ENCODE data around the gene ZNF175. TPM values are rescaled to one million over a fixed set of nuclear protein-coding genes. Genes with fewer than 3 reads are reported as not detected.

Gene ZNF175
- total RNA-seq (2022; extraction: Qiagen RNA extraction; ENCODE audit: low read depth) = 3.7 to 5.9 TPM (median 4.2 TPM) in 5 replicates

DNA sequence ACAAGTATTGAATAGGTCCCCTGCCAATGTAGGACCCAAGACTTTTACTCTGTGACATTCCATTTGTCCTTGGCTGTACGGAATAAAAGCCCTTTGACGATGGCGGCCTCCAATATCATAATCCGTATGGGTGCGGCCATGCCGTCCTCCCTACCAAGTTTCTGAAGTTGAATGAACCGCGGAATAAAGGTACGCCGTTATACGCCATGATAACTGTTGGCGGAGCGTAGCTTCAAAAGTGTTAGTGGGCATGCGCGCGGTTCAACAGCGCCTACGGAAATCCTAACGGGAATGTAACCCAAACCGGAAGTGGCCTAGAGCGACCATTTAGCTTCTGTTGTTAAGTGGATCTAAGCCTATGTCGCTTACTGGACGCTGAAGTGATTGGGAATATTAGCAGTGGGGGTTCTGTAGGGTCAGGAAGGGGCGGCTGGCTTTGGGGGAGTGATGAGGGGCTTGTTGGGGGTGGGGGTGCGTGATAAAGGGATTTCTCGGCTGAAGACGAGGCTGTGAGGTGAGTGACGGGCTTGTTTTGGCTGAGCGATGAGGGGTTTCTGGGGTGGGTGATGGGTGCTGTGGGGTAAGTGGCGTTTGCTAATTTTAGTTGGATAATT, at the start of gene ZNF175:
ZNF175 (plus strand) TSS at position 322 of the 614 bp plus-strand sequence. CDS start 2,047 bp downstream, outside the sequence.

DNA sequence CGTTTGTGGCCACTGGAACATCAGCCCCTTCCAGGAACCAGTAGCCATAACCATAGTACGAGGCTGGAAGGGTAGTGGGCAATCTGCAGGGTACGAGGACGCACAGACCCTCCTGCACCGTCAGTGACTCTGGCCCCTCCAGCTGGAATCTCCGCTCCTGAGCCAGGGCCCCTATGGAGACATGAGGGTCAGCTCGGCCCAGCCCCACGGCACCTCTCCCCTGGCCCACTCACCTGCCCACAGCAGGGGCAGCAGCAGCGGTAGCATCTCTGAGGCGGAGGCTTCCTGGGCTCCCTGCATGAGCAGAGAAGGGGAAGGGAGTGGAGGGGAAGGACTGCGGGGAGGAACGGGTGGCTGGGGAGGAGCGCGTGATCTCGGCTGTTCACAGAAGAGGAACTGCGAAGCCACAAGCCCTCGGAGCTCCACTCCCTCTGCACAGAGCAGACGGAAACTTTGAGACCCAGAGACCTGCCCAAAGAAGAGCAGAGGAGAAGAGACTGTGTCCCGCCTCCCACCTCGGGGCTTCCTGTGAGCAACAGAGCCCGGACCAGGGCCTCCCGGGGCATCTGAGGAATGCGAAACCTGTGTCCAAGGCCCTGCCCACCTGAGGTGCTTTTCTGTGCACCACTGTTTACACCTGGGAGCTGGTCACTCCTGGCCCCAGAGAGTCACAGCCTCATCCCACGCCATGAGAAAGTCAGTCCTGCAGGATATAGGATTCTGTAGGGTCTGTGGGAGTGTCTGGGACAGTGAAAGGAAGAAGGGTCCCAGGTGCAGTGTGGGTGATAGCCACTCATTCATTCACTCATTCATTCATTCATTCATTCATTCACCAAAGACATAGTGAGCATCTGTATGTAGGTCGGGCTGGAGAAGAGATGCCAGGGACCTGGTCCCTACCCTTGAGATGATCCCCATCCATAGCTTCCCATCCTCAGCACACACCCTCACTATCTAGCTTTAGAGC, 39.5 kb upstream of the ZNF175 start, which contains the start of gene SIGLEC6:
SIGLEC6 (minus strand) TSS at position 322 of the 967 bp plus-strand sequence; CDS start at position 300, 22 bp downstream.

DNA sequence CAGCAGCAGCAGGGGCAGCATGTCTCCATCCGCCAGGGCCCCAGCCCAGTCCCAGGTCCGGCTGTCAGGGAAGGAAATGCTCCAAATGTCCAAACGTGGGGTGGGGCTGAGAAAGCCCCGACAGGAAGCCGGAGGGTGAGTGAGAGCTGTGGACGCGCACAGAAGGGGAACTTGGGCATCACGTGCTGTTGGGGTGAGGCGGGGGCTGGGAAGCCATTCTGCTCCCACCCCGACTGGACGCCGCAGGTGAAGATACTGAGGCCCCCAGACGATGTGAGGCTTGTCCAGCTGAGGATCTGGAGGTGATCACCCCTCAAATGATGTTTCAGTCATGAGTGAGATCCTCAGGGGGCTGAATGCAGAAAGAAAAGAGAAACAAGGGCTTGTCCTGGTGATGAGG, 59.2 kb downstream of the ZNF175 start, which contains the start of gene SIGLEC5:
SIGLEC5 (minus strand) TSS at position 87 of the 400 bp plus-strand sequence; CDS start at position 21, 66 bp downstream.

Other genes starting within 250 kb of the ZNF175 start
- gene VSIG10L, start 229.1 kb upstream of the ZNF175 start, total RNA-seq (2022; extraction: Qiagen RNA extraction; ENCODE audit: low read depth) = 6.6 to 11.1 TPM (median 9.1 TPM) in 5 replicates
- 180 to 255 TPM (median 204 TPM) in 5 replicates for gene ETFB, start 204.9 kb upstream of the ZNF175 start, total RNA-seq (2022; extraction: Qiagen RNA extraction; ENCODE audit: low read depth)
- 5.1 to 9.3 TPM (median 7.5 TPM) in 5 replicates for gene CLDND2, start 202.3 kb upstream of the ZNF175 start, total RNA-seq (2022; extraction: Qiagen RNA extraction; ENCODE audit: low read depth)
- not detected in 5 replicates for gene NKG7, start 198.6 kb upstream of the ZNF175 start, total RNA-seq (2022; extraction: Qiagen RNA extraction; ENCODE audit: low read depth)
- not detected in 5 replicates for gene LIM2, start 183.3 kb upstream of the ZNF175 start, total RNA-seq (2022; extraction: Qiagen RNA extraction; ENCODE audit: low read depth)
- gene C19orf84, start 180.7 kb upstream of the ZNF175 start, total RNA-seq (2022; extraction: Qiagen RNA extraction; ENCODE audit: low read depth) = not detected in 5 replicates
- gene SIGLEC10, start 153.6 kb upstream of the ZNF175 start, total RNA-seq (2022; extraction: Qiagen RNA extraction; ENCODE audit: low read depth) = 0.05 TPM in 1 of 5 replicates, not detected in the others
- gene SIGLEC8, start 112.8 kb upstream of the ZNF175 start, total RNA-seq (2022; extraction: Qiagen RNA extraction; ENCODE audit: low read depth) = not detected in 5 replicates
- gene CEACAM18, start 92.7 kb upstream of the ZNF175 start, total RNA-seq (2022; extraction: Qiagen RNA extraction; ENCODE audit: low read depth) = not detected in 5 replicates
- gene SIGLEC12, start 69.5 kb upstream of the ZNF175 start, total RNA-seq (2022; extraction: Qiagen RNA extraction; ENCODE audit: low read depth) = not detected in 5 replicates
- gene SIGLEC6, start 39.6 kb upstream of the ZNF175 start, total RNA-seq (2022; extraction: Qiagen RNA extraction; ENCODE audit: low read depth) = not detected in 5 replicates
- not detected in 5 replicates for gene SIGLEC5, start 59.1 kb downstream of the ZNF175 start, total RNA-seq (2022; extraction: Qiagen RNA extraction; ENCODE audit: low read depth)
- 0.06 to 0.07 TPM in 2 of 5 replicates, not detected in the others for gene SIGLEC14, start 75.5 kb downstream of the ZNF175 start, total RNA-seq (2022; extraction: Qiagen RNA extraction; ENCODE audit: low read depth)
- gene SPACA6, start 122.0 kb downstream of the ZNF175 start, total RNA-seq (2022; extraction: Qiagen RNA extraction; ENCODE audit: low read depth) = 13.6 to 14.4 TPM (median 13.8 TPM) in 5 replicates
- gene HAS1, start 152.7 kb downstream of the ZNF175 start, total RNA-seq (2022; extraction: Qiagen RNA extraction; ENCODE audit: low read depth) = not detected in 5 replicates
- 0.08 TPM in 1 of 5 replicates, not detected in the others for gene FPR1, start 180.6 kb downstream of the ZNF175 start, total RNA-seq (2022; extraction: Qiagen RNA extraction; ENCODE audit: low read depth)
- not detected in 5 replicates for gene FPR2, start 189.9 kb downstream of the ZNF175 start, total RNA-seq (2022; extraction: Qiagen RNA extraction; ENCODE audit: low read depth)
- gene FPR3, start 223.9 kb downstream of the ZNF175 start, total RNA-seq (2022; extraction: Qiagen RNA extraction; ENCODE audit: low read depth) = not detected in 5 replicates